ENCODE results near the gene RNU11.
"Not testable (repeated sequence)": the region's sequence is repeated elsewhere in the genome, so short reads cannot be mapped to it uniquely, and the experiment has no call there.

The RNU11 gene

DNA sequence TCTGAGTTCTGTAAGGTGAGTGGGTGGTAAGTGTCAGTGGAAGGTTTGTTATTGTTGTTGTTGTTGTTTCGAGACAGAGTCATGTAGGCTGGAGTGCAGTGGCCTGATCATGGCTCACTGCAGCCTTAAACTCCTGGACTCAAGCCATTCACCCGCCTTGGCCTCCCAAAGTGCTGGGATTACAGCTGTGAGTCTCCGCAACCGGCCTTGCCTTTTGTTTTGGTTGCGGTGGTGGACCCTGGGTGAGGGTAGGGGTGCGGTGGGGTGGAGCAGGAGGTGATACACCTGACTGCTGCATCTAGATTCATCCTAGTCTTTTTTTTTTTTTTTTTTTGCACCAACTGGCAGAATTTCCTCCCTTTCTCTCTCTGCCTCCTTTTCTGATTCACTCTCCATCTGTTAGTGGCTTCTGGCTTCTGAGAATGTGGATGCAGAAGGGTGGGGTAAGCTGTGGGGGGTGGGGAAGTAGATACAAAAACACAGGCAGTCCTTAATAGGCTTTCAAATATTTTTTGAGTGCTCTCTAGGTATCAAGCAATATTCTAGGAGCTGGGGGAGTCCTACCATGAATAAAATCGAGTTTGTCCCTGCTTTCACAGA, 15.6 kb downstream of the RNU11 start:
- no peak for DNase-seq (ENCODE audit: low read depth)

DNA sequence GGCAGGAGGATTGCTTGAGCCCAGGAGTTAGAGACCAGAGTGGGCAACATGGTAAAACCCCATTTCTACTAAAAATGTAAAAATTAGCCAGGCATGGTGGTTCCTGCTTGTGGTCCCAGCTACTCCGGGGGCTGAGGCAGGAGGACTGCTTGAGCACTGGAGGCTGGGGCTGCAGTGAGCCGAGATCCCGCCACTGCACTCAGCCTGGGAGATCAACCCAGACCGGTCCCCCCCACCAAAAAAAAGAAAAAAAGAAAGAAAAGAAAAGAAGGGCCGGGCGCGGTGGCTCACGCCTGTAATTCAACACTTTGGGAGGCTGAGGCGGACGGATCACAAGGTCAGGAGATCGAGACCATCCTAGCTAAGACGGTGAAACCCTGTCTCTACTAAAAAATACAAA, 18.4 kb downstream of the RNU11 start:
- no peak for DNase-seq (ENCODE audit: low read depth)

- DNase-seq (ENCODE audit: low read depth) = peak; percentile 74
These were observed 20.0 kb downstream of the RNU11 start, which contains the start of gene GMEB1 for GRCh38 chr1:28668191-28668955. Gene GMEB1 (plus strand): TSS chr1:28668784. CDS start chr1:28683613, 14,829 bp downstream.

DNA sequence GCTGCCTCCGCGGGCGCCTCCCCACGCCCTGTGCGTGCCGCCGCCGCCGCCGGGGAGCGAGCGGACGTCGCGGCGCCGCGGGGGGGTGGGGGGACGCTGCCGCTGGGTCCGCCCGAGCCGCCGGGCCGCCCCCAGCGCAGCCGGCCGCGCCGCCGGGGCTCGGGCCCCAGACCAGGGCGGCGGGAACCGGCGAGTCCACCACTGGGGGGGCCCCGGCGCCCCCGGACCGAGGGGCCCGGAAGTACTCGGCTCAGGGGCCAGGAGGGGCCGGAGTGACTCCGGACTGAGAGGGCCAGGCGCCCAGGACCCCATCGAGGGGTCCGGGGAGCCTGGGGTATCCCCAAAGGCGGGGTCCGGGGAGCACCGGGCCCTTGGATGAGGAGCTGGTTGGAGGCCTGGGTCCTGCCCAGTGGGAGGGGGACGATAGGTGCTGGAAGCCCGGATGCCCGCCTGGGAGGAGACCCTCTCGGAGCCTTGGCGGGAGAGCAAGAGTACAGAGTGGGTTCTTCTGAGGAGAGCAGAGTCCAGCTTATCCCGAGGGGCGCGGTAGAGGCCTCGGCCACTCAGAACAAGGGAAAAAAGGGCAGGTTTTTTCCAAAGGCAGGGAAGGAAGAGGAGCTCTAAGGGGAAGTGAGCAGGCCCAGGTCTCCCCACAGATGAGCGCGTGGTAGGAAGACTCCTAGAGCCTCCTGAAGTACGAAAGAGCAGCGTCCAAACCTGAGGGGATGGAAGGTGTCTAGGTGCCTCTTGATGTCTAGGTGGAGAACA, 20.7 kb downstream of the RNU11 start:
- DNase-seq (ENCODE audit: low read depth) = peak; percentile 16

GRCh38 chr1:28671254-28671780, 22.9 kb downstream of the RNU11 start:
- DNase-seq (ENCODE audit: low read depth) = no peak

DNA sequence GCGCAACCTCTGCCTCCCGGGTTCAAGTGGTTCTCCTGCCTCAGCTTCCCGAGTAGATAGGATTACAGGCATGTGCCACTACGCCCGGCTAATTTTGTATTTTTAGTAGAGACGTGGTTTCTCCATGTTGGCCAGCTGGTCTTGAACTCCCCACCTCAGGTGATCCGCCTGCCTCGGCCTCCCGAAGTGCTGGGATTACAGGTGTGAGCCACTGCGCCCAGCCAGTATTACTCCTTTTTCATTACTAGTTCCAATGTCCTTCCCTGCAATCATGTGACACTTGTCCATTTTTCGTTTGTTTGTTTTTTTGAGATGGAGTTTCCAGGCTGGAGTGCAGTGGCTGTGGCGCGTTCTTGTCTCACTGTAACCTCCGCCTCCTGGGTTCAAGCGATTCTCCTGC, 24.6 kb downstream of the RNU11 start:
- DNase-seq (ENCODE audit: low read depth) = not testable (repeated sequence)

DNA sequence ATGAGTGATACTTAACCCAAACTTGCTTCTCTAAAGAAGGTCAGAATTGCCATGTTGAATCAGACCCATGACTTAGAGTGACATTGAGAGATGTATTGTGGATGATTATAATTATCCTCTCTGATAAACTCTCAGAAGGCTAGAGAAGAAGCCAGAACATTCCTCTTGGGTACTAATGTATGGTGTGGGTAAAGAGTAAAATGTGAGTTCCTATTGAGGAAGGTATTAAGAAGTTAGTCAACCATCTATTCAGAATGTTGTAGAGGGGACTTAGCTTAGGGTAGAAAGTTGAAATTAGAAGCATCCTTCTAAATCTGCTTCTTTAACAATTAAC, 27.5 kb downstream of the RNU11 start:
- DNase-seq (ENCODE audit: low read depth) = no peak

DNA sequence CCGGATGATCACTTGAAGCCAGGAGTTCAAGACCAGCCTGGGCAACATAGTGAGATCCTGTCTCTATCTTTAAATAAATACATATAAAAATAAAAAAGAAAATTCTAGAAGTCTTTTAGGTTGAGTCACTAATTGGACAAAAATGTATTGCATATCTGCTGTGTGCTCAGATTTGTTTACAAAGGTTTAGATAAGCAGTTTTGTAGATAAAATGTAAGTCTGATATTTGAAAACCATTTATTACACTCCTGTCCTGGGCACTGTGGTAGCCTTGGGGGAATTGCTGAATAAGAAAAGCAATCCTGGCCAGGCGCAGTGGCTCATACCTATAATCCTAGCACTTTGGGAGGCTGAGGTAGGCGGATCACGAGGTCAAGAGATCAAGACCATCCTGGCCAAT, 31.8 kb downstream of the RNU11 start:
- no peak for DNase-seq (ENCODE audit: low read depth)

DNA sequence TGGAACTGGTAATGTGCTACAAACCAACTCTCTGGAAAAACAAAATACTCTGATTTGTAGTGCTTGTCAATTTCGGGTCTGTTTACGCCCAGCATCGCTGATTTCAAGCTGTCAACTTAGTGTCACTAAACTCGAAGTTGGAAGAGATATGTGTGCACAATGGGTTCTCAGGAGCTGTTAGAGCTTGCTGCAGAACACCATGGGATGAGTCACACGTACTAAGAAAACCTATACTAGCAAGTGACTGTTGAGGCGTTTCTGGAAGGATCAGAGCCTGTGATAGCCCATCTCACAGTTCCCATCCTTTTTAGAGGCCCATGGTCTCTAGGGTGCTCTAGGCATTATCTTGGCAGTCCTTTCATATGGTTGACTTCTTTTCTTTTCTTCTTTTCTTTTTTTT, 34.4 kb downstream of the RNU11 start:
- no peak for DNase-seq (ENCODE audit: low read depth)

DNA sequence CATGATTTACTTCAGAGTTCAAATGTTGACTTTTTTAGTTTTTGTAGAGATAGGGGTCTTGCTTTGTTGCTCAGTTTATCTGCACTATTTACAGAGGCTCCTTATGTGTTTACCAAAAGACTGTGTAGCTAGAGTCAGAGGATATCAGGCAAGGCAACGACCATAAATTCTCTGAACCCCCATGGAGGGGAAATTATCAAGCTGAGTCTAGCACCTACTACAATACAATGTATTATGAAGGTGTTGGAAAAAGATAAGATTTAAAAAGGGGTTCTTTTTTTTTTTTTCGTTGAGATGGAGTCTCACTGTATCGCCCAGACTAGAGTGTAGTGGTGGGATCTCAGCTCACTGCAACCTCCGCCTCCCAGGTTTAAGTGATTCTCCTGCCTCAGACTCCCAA, 36.5 kb downstream of the RNU11 start:
- no peak for DNase-seq (ENCODE audit: low read depth)

- not testable (repeated sequence) for DNase-seq (ENCODE audit: low read depth)
These were observed 43.2 kb downstream of the RNU11 start for GRCh38 chr1:28691627-28692026.
